GM21447 (cell line): Measurements from ENCODE around the gene SH2D2A.

Experiments
- ATAC-seq: cut with Tn5 transposase; IDR thresholded peaks from one replicate; pipeline ENCODE4 v1.9.1; 2021; ENCODE audit not compliant: unreplicated experiment

SH2D2A gene

GRCh38 chr1:156805766-156806511, 10.7 kb downstream of the SH2D2A start:
- ATAC-seq: no peak

DNA sequence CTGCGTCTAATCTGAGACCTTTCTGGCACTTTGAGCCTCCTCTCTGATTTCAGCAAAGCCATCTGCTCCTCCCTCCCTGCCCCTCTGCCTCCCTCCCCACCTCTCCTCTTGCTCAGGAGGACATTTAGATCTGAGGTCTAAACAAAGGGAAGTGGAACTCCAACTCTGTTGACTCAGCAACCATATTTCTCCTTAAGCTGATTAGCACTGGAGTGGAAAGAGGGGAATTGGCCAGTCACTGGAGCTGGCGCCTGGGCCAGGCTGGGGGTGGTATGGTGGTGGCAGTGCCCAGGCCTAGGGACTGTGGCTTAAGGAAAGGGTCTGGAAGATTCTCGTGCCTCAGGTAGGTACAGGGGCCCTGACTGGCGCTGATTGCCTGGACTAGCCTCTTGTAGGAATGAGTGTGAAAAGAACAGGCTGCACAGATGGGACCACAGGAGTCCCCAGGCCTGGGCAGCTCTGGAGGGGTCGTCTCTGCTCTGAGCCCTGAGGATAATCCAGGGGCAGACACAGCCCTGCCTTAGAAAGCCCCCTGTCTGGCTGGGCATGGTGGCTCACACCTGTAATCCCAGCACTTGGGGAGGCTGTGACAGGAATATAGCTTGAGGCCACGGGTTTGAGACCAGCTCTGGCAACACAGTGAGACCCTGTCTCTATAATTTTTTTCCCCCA, 11.9 kb downstream of the SH2D2A start:
- no peak for ATAC-seq

DNA sequence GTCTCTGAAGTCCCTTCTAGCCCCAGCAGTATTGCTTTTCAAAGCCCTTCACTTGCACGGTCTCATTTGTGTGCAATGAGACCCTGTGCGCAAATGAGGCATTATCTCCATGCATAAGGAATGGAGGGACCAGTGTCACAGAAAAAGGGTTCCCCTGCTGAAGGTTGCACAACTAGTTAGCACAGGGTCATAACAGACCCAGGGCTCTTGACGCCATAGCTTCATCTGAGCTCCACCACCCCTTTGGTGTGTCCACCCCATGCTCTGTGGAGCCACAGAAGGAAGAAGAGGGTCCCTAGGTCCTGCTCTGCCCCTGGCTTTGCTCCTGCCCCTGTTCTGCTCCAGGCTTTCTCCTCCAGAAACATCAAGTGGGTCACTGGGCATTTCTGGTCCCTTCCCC, 12.6 kb downstream of the SH2D2A start:
- no peak for ATAC-seq

GRCh38 chr1:156803086-156803851, 13.4 kb downstream of the SH2D2A start:
- ATAC-seq: no peak

DNA sequence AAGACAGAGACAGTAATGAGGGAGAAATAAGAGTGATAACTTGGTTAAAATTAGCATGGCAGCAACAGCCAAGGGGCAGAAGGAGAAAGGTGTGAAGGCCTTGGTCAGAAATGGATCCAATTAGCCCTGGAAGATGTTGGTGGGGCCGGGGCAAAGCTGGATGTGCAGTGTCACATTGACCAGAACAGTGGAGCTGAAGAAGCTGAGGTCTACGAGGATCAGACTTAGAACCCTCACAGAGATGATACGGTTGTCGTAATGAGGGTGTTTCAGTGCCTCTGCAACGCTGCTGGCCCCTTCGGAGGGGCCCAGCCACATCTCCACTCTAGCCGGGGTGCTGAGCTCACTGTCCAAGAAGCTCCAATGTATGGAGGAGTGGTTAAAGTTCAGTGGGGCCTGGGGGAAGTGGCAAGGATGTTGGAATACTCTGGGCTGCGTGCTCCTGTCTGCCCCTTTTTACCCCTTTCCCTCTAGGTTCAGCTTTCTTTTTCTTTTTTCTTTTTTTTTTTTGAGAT, 14.2 kb downstream of the SH2D2A start:
- no peak for ATAC-seq

GRCh38 chr1:156801409-156802121, 15.1 kb downstream of the SH2D2A start:
- no peak for ATAC-seq

DNA sequence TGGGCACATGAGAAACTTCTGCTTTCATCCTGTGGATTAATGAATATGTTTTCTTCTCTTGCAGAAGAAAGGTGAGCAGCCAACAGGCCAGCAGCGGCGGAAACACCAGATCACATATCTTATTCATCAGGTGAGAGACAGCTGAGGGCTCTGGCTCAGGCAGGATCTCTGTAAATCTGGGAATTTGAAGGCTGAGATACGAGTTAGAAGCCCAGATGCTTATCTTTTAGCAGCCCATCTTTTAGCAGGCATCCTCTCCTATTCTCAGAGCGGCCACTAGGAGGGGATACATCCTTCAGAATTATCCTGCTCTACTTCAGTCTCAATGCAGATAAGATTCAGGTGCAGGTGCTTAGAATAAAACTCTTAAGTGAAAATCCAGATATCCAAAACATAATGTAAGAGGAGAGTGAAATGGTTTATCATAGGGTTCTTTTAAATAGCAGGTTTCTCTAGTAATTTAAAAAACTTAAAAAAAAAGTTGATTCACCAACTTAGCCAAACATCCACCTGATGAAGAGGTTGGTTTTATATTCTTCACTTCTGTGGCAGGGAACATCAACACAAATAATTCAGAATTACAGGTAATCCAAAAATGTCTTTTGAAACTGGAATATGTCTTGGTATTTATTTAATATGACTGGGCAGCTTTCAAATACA, 19.3 kb downstream of the SH2D2A start:
- ATAC-seq: no peak

- no peak for ATAC-seq
These were observed 20.1 kb downstream of the SH2D2A start for GRCh38 chr1:156796340-156797097.

DNA sequence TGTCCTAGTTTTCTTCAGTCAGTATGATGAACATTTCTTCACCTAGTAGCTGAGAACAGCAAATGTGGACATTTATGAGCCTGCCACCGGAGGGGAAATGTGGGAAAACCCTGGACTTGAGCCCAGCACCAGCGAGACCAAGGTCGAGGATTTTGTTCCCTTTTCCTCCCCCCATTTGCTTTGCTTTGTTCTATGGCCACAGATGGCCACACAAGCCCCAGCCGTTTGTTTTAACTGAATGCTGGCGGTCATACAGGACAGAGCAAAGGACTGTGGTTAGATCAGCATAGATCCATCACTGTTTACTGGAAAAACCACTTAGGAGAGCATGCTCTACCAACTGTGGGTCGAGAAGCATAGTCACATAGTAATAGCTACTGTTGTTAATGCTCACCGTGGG, 20.9 kb downstream of the SH2D2A start:
- no peak for ATAC-seq

DNA sequence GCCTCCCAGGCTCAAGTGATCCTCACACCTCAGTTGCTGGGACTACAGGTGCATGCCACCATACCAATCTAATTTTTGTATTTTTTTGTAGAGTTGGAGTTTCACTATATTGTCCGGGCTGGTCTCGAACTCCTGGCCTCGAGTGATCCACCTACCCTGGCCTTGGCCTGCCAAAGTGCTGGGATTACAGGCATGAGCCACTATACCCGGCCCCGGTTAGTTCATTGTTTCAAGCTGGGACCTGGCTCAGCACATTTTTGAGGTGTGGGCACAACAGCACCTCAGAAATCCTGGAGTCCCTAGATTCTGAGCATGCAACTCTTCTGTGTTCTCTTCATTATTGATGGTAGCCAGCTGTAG, 21.3 kb downstream of the SH2D2A start:
- ATAC-seq: no peak

- no peak for ATAC-seq
These were observed 21.9 kb downstream of the SH2D2A start for GRCh38 chr1:156794506-156795373.

DNA sequence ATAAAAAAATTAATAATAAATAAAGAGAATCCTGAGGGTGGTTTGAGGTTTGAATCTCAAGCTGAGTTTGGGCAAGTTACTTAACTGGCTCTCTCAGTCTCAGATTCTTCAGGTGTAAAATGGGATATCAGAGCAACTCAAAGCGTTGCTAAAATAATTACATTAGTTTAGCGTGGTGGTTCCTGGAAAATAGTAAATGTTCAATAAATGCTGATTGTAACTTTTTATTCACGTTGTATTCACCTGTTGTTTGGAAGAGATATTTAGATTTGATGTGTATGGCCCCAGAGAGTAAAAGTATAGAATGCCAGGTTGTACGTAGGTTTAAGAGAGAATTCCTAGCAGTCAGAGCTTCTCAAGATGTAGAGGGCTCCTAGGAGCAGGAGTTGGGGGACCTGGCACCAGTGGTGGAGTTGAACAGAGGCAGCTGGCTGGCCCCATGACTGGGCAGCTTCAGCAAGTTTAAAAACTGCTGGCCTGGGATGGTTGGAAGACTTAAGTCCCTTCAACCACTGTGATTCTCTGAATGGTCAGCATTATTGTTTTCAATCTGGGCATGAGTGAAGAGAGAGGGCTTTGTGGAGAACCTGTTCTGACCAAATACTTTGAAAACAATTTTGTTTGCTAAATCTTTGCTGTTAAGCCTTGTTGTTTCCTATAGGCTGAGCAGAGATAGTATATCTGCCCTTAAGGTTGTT, 26.9 kb downstream of the SH2D2A start:
- no peak for ATAC-seq

DNA sequence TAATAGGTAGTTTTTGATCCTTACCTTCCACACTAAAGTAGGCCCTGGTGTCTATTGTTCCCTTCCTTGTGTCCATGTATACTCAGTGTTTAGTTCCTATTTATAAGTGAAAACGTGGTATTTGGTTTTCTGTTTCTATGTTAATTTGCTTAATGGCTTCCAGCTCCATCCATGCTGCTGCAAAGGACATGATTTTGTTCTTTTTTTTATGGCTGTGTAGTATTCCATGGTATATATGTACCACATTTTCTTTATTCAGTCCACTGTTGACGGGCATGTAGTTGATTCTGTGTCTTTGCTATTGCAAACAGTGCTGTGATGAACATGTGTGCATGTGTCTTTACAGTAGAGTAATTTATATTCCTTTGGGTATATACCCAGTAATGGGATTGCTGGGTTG, 28.5 kb downstream of the SH2D2A start:
- ATAC-seq: no peak

DNA sequence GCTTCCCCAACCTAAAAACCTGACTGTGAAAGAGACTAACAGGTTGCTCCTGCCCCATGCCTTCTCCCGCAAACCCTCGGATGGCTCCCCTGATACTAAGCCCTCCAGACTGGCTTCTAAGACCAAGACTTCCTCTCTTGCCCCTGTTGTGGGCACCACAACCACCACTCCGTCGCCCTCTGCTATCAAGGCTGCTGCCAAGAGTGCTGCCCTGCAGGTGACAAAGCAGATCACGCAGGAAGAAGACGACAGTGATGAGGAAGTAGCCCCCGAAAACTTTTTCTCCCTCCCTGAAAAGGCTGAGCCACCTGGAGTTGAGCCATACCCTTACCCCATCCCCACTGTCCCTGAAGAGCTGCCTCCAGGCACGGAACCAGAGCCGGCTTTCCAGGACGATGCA, 30.0 kb downstream of the SH2D2A start:
- ATAC-seq: no peak

DNA sequence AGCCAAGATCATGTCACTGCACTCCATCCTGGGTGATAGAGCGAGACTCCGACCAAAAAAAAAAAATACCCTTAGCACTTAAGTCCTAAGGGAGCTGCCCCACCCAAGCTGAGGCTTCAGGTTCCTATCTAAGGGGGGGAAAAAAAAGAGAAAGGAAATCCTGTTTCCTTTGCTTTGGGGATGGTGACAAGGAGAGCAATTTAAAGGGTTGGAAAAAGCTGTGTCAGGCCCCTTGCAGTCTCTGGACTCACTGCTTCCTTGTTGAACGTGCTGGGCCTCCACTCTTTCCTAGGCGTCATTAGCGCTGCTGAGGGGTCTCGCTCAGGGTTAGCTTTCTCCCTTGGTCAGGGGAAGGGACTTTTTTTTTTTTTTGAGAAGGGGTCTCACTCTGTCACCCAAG, 31.2 kb downstream of the SH2D2A start:
- ATAC-seq: no peak

DNA sequence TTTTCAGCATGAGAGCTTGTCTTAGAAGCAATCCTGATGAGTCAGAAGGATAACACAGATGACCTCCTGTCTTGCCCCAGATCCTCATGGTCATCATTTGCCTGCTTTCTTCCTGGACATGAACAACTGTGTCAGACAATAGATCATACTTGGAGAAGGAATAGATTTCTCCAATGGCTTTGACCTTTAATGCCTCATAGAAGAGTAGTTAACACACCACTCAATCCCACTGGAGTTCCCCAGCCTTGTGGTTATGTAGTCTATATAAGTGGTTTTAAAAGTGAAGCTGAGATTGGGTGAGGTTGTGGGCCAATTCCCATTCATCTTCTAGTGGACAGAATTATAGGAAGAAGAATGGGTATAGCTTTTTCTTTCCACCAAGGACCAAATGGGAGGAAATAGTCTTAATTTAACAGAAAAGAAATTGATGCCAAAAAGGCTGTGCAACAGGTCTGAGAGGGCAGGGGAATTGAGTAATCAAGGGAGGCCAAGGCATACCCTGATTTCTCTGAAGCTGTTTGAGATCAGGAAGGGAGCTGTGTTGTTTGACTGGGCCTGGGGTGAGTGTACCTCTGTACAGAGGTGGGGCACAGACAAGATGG, 35.0 kb downstream of the SH2D2A start:
- ATAC-seq: no peak

- ATAC-seq: no peak
These were observed 39.1 kb downstream of the SH2D2A start for GRCh38 chr1:156777573-156777972.

GRCh38 chr1:156776942-156777341, 39.7 kb downstream of the SH2D2A start:
- no peak for ATAC-seq
